NT2/D1 (cell line): ENCODE measurements around the gene SHMT1.

Source experiments
- SUZ12 ChIP-seq: IDR thresholded peaks from 2 replicates; pipeline ENCODE4 v1.6.1; 2011; ENCODE audit not compliant: insufficient read length, insufficient read depth; ENCODE audit errors: extremely low read depth
- YY1 ChIP-seq: IDR thresholded peaks from 2 replicates; pipeline ENCODE4 v1.6.1; 2011; ENCODE audit not compliant: insufficient read length, insufficient read depth
- ZNF274 ChIP-seq: IDR thresholded peaks from 2 replicates; pipeline ENCODE4 v1.6.1; 2011; ENCODE audit warnings: mild to moderate bottlenecking, low read depth, low read length

DNA sequence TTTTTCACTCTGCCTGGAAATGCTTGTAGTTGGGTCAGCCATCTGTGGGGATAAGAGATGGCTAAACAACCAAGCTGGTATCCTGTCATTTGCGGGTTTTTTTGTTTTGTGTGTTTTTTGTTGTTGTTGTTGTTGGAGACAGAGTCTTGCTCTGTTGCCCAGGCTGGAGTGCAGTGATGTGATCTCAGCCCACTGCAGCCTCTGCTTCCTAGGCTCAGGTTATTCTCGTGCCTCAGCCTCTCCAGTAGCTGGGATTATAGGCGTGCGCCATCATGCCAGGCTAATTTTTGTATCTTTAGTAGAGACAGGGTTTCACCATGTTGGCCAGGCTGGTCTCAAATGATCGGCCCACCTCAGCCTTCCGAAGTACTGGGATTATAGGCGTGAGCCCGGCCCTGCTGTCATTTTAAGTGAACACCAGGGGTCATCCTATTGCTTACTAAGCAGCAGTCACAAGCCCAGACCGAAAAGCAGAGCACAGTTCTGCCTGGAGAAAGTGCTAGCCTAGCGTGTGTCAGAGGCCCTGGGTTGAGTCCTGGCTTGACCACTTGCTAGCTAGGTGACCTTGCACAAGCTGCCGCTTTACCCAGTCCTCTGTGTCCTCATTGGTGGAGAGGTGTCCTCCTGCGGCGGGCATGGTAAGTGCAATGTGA is 43.6 kb downstream of the SHMT1 start:
- TF ChIP-seq ZNF274 (no peak), YY1 (no peak), SUZ12 (no peak)
